BJ (cell line): Measurements from ENCODE around the gene ANKDD1B. TPM values are rescaled to one million over a fixed set of nuclear protein-coding genes. Genes with fewer than 3 reads are reported as not detected.
A peak's percentile ranks its signal among the peaks of the same experiment; 100 is the strongest.
"Not testable (repeated sequence)": the region's sequence is repeated elsewhere in the genome, so short reads cannot be mapped to it uniquely, and the experiment has no call there.

ENCODE experiments used
- CTCF ChIA-PET: fragments of 350-600 bp; formaldehyde crosslinking; extraction: SDS; loops from one replicate; lab custom pipeline; 2021; ENCODE audit warnings: antibody characterized with exemption, inconsistent platforms; lab: Yijun Ruan, JAX
- POLR2A ChIA-PET: fragments of 300-600 bp; sonication (Branson Sonifier 250); formaldehyde crosslinking; extraction: SDS; loops from one replicate; lab custom pipeline; 2021; ENCODE audit warnings: antibody characterized with exemption; lab: Charles Lee
- DNase-seq: peaks from one replicate; pipeline ENCODE4 v3.0.0-alpha.2; 2011; ENCODE audit warnings: low read depth
- H3K27me3 ChIP-seq: 2 replicates; pipeline ENCODE4 v1.6.0; 2011; ENCODE audit warnings: low read length; ENCODE audit not compliant: control insufficient read depth, insufficient read depth
- H3K36me3 ChIP-seq: 2 replicates; pipeline ENCODE4 v1.5.1; 2011; ENCODE audit warnings: low read length; ENCODE audit not compliant: control insufficient read depth, insufficient read depth
- H3K4me3 ChIP-seq: 2 replicates; pipeline ENCODE4 v1.5.1; 2011; ENCODE audit warnings: low read depth, mild to moderate bottlenecking, control low read depth, low read length
- polyA minus RNA-seq: library from RNA; depleted of rRNA, polyadenylated mRNA; stranded (reverse); fragments of >200 nt; gene quantifications from 2 replicates; pipeline ENCODE4 v1.2.3, GENCODE V29; 2011; rRNA and poly(A)+ RNA removed
- polyA plus RNA-seq: library from polyadenylated mRNA; depleted of rRNA; stranded (reverse); fragments of >200 nt; gene quantifications from 2 replicates; pipeline ENCODE4 v1.2.3, GENCODE V29; 2011; rRNA removed
- TF ChIP-seq, protein P1 (sequence below): IDR thresholded peaks from 2 replicates; pipeline ENCODE4 v1.5.1; 2011; ENCODE audit warnings: low read depth, mild to moderate bottlenecking, control low read depth, inconsistent platforms, low read length, moderate library complexity; ENCODE audit not compliant: insufficient read depth

The ANKDD1B gene
- polyA plus RNA-seq (0.18 and 0.32 TPM in 2 replicates), polyA minus RNA-seq (0.21 and 0.38 TPM in 2 replicates)

DNA sequence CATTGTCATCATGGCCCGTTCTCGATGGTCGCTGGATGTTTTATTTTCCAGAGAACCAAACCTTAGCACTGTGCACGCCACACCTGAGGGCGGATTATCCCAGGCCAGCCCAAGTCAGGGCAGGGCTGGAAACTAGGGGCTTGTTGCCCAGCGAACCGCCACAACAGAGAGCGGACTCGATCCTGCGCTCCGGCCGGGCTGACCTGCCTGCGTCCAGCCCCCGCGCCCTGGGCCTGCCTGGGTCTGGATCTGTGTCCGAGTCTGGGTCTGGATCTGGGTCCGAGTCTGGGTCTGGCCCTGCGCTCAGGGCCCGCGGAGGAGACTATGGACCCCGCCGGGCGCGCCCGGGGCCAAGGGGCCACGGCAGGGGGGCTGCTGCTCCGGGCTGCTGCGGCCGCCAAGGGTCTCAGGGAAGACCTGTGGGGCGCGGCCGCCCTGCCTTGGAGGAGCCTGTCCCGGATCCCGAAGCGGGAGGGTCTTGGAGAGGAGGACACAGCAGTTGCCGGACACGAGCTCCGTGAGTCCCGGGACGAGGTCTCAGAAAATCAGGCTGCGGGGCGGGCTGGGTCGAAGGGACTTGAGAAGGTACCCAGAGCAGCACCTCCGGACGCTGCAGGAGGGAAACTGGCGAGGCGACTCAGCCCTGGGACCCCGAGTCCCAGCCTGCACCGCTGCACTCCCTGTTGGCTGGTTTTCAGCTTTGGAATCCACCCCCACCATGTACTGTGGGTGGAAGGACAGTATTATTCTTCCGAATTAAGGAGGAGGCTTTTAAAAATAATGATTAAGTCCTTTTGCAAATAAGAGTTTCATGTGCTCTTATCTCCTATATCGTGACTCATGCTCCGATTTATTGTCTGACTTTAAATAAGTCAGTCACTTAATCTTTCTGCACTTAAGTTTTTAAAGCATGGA is at the start of gene ANKDD1B:
Gene ANKDD1B, plus strand, starts transcription at position 143 of the 915 bp plus-strand sequence. Its CDS starts 182 bp downstream, at position 325.
- Histone ChIP-seq H3K4me3 (peak within 1 kb of the TSS; percentile 36), H3K27me3 (no peaks in the 10 kb centered on the region), H3K36me3 (no peaks in the 10 kb centered on the region)
- no peak for DNase-seq
- ChIA-PET POLR2A (no interaction called here), CTCF (no interaction called here)
- TF ChIP-seq, protein P1, sequence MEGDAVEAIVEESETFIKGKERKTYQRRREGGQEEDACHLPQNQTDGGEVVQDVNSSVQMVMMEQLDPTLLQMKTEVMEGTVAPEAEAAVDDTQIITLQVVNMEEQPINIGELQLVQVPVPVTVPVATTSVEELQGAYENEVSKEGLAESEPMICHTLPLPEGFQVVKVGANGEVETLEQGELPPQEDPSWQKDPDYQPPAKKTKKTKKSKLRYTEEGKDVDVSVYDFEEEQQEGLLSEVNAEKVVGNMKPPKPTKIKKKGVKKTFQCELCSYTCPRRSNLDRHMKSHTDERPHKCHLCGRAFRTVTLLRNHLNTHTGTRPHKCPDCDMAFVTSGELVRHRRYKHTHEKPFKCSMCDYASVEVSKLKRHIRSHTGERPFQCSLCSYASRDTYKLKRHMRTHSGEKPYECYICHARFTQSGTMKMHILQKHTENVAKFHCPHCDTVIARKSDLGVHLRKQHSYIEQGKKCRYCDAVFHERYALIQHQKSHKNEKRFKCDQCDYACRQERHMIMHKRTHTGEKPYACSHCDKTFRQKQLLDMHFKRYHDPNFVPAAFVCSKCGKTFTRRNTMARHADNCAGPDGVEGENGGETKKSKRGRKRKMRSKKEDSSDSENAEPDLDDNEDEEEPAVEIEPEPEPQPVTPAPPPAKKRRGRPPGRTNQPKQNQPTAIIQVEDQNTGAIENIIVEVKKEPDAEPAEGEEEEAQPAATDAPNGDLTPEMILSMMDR = no peak

DNA sequence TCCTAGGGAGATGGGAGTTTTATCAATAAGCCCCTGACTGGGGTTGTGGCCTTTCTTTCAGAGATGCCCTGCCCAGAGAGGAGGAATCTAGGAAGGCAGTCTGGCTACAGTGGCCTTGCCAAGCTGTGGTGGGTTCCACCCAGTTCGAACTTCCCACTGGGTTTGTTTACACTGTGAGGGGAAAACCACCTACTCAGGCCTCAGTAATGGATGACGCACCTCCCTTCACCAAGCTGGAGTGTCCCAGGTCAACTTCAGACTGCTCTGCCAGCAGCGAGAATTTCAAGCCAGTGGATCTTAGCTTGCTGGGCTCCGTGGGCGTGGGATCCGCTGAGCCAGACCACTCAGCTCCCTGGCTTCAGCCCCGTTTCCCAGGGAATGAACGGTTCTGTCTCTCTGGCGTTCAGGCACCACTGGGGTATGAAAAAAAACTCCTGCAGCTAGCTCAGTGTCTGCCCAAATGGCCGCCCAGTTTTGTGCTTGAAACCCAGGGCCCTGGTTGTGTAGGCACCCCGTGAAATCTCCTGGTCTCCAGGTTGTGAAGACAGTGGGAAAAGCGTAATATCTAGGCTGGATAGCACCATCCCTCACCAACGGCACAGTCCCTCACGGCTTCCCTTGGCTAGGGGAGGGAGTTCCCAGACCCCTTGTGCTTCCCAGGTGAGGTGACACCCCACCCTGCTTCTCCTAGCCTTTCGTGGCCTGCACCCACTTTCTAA is 45.1 kb upstream of the ANKDD1B start:
- H3K36me3 ChIP-seq, H3K27me3 ChIP-seq, POLR2A ChIA-PET, H3K4me3 ChIP-seq, DNase-seq, CTCF ChIA-PET: not testable (repeated sequence)

DNA sequence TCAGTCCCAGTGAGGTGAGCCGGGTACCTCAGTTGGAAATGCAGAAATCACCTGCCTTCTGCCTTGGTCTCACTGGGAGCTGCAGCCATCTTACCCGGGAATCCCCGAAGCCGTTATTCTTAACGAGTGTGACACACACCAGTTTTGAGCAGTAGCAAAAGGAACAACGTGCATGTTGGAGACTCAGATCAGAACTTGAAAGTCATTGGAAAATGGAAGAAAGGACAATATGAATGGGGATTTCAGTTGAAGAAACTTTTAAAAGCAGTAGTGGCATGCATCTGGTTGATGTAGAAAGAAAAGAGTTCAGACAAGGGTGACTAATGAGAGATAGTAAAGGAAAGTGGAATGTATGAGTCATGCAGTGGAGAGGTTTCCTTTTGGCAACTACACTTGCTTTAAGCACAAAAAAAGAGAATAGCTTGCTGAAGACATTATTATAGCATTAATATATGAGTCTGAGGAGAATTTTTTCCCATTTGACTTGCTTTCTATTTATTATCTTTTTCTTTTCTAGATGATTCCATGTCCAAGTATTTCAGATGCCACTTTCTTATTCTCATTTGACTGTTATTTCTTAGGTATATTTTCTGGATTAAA is 44.4 kb upstream of the ANKDD1B start:
- H3K36me3 ChIP-seq = peaks cover 3% of the 10 kb centered on the region
- no peak overlapping the region for H3K4me3 ChIP-seq
- POLR2A ChIA-PET = interaction anchor here (0.6 kb wide), 1 partner anchor 164 kb away, joined by 3 read pairs; no protein-coding TSS in a partner anchor
- H3K27me3 ChIP-seq = no peaks in the 10 kb centered on the region
- CTCF ChIA-PET = no interaction called here
- TF ChIP-seq, protein P1 = no peak
- peak; percentile 84 for DNase-seq

DNA sequence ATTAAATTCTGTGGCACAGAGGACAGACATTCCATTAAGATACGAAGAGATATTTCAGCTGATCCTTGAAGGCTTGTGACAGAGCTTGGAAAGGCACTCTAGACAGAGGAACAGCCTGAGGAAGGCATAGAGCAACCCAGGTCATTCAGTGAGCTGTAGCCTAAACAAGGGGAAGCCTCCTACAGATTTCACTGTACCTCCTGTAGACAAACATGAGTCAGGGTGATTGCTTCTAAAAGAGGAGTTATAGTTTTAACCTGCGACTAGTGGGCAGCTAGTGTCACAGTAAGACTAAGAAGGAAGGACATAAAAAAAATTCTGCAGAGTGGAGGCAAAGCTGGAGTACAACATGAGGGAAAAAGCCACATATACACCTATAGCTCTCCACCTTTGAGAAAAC is 43.5 kb upstream of the ANKDD1B start:
- no peaks in the 10 kb centered on the region for H3K27me3 ChIP-seq
- H3K36me3 ChIP-seq = peaks cover 3% of the 10 kb centered on the region
- H3K4me3 ChIP-seq = no peak overlapping the region
- POLR2A ChIA-PET = no interaction called here
- TF ChIP-seq, protein P1 = no peak
- CTCF ChIA-PET = interaction anchor here (1.2 kb wide), 1 partner anchor 55 kb away, joined by 5 read pairs; no protein-coding TSS in a partner anchor
- DNase-seq = no peak

DNA sequence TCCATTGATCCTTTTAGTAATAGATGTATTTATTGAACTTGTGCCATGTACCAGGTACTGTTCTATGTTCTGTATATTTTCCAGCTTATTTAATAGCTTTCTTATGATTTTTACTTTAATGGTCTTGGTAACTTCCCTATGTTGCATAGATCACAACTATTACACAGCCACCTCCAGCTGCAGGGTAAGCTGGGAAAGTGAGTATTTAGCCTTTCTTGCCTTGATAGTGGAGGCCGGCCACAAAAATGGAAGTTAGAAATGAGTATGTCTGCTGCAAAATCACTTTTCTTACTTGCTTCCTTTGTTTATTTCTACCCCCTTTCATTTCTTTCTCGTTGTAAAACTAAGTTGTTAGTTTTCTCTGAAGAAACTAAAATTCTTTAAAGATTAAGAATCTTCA is 43.1 kb upstream of the ANKDD1B start:
- DNase-seq = no peak
- ChIA-PET POLR2A (no interaction called here), CTCF (interaction anchor here (1.2 kb wide), 1 partner anchor 55 kb away, joined by 5 read pairs; no protein-coding TSS in a partner anchor)
- peaks cover 3% of the 10 kb centered on the region for H3K36me3 ChIP-seq
- H3K4me3 ChIP-seq = no peak overlapping the region
- H3K27me3 ChIP-seq = no peaks in the 10 kb centered on the region
- TF ChIP-seq, protein P1 = no peak
